Measurements from ENCODE around the gene ARHGAP19. TPM values are rescaled to one million over a fixed set of nuclear protein-coding genes. Genes with fewer than 3 reads are reported as not detected.

The ARHGAP19 gene
- total RNA-seq, 3 donors from 2014 or later = 6.4 to 34.4 (median 14.4) TPM

GRCh38 chr10:97222326-97222961 is 70.0 kb downstream of the ARHGAP19 start:
- no peaks in the 10 kb centered on the region for H3K36me3 ChIP-seq
- no peak for DNase-seq (ENCODE audit: low spot score in 2 of 2)
- H3K27me3 ChIP-seq = no peaks in the 10 kb centered on the region
- H3K4me3 ChIP-seq = no peak overlapping the region
- no peak for TF ChIP-seq POLR2A (IDR thresholded peaks at IDR 0.05)
- TF ChIP-seq CTCF (IDR thresholded peaks at IDR 0.05) = no peak
- H3K4me1 ChIP-seq = no peaks in the 10 kb centered on the region
- intact Hi-C loops (cut with DNase I; ENCODE audit: low total_unique reads) = no loop called here
- no peaks in the 10 kb centered on the region for H3K9me3 ChIP-seq
- no peak overlapping the region for H3K27ac ChIP-seq

GRCh38 chr10:97220355-97220754 is 72.1 kb downstream of the ARHGAP19 start:
- no peaks in the 10 kb centered on the region for H3K36me3 ChIP-seq
- TF ChIP-seq POLR2A (IDR thresholded peaks at IDR 0.05) (no peak), CTCF (IDR thresholded peaks at IDR 0.05) (no peak), POLR2AphosphoS5 (IDR thresholded peaks at IDR 0.05) (no peak)
- DNase-seq (ENCODE audit: low spot score in 2 of 2) = no peak
- intact Hi-C loops (cut with DNase I; ENCODE audit: low total_unique reads) = no loop called here
- H3K27ac ChIP-seq = no peak overlapping the region
- no peaks in the 10 kb centered on the region for H3K4me1 ChIP-seq
- H3K27me3 ChIP-seq = no peaks in the 10 kb centered on the region
- H3K9me3 ChIP-seq = no peaks in the 10 kb centered on the region
- H3K4me3 ChIP-seq = no peak overlapping the region

GRCh38 chr10:97217299-97217698 is 75.1 kb downstream of the ARHGAP19 start:
- H3K4me1 ChIP-seq = no peaks in the 10 kb centered on the region
- H3K36me3 ChIP-seq = no peaks in the 10 kb centered on the region
- TF ChIP-seq POLR2AphosphoS5 (IDR thresholded peaks at IDR 0.05) (no peak), CTCF (IDR thresholded peaks at IDR 0.05) (no peak), POLR2A (IDR thresholded peaks at IDR 0.05) (no peak)
- intact Hi-C loops (cut with DNase I; ENCODE audit: low total_unique reads) = loop anchor here (10.0 kb wide), 1 partner anchor 142 kb away; no protein-coding TSS in a partner anchor
- H3K27ac ChIP-seq = no peak overlapping the region
- H3K9me3 ChIP-seq = no peaks in the 10 kb centered on the region
- no peak for DNase-seq (ENCODE audit: low spot score in 2 of 2)
- H3K4me3 ChIP-seq = no peak overlapping the region
- H3K27me3 ChIP-seq = no peaks in the 10 kb centered on the region

- Histone ChIP-seq H3K27me3 (no peaks in the 10 kb centered on the region), H3K9me3 (no peaks in the 10 kb centered on the region), H3K27ac (no peak overlapping the region), H3K4me3 (no peak overlapping the region), H3K36me3 (no peaks in the 10 kb centered on the region), H3K4me1 (no peaks in the 10 kb centered on the region)
- intact Hi-C loops (cut with DNase I; ENCODE audit: low total_unique reads) = loop anchor here (10.0 kb wide), 1 partner anchor 141 kb away; no protein-coding TSS in a partner anchor
- DNase-seq (ENCODE audit: low spot score in 2 of 2) = no peak
- TF ChIP-seq CTCF (IDR thresholded peaks at IDR 0.05) (no peak), POLR2A (IDR thresholded peaks at IDR 0.05) (no peak), POLR2AphosphoS5 (IDR thresholded peaks at IDR 0.05) (no peak)
These were observed 76.7 kb downstream of the ARHGAP19 start for GRCh38 chr10:97215619-97216260.

- no peak overlapping the region for H3K4me3 ChIP-seq
- H3K9me3 ChIP-seq = no peaks in the 10 kb centered on the region
- no peak overlapping the region for H3K27ac ChIP-seq
- TF ChIP-seq CTCF (IDR thresholded peaks at IDR 0.05) = no peak
- no peak for TF ChIP-seq POLR2A (IDR thresholded peaks at IDR 0.05)
- no peak for TF ChIP-seq POLR2AphosphoS5 (IDR thresholded peaks at IDR 0.05)
- no peaks in the 10 kb centered on the region for H3K36me3 ChIP-seq
- intact Hi-C loops (cut with DNase I; ENCODE audit: low total_unique reads) = loop anchor here (10.0 kb wide), 1 partner anchor 139 kb away; no protein-coding TSS in a partner anchor
- no peaks in the 10 kb centered on the region for H3K4me1 ChIP-seq
- no peak for DNase-seq (ENCODE audit: low spot score in 2 of 2)
- no peaks in the 10 kb centered on the region for H3K27me3 ChIP-seq
These were observed 79.0 kb downstream of the ARHGAP19 start for GRCh38 chr10:97213431-97213830.
